ENCODE results near the gene ROBO4. TPM values are rescaled to one million over a fixed set of nuclear protein-coding genes. Genes with fewer than 3 reads are reported as not detected.

ROBO4 gene
- total RNA-seq, 2 experiments from 2014 or later = not detected

DNA sequence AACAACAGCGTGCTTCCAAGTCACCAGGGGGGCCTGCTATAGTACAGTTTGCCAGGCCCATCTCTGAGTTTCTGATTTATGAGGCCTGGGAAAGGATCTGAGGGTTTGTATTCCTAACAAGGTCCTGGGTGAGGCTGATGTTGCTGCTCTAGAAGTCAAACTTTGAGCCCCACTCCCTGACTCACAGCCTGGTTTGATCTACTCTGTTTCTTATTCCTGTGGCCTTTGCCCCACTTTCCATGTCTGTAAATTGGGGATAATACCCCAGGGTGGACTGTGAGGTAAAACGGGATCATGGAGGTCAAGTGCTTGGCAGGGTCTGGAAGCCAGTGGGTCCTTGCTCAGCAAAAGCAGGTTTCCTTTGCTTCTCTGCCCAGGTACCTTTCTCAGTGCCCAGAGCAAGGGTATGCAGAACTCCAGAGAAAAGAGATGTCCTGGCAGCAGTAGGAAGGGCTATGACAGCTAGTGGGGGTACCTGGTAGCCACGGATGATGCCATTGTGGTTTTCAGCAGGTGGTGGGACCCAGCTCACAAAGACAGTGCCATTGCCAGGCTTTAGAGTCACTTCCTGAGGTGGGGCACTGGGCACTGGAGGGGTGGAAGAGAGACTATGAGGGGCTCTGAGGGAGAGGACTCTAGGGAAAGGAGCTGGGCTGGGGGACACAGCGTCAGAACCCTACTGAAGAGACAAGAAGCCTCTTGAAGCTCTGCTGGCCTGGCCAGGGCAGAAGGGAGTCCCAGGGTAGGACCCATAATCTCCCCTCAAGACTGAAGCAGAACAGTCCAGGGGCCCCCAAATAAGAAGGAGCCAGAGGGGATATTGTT lies 2.8 kb downstream of the ROBO4 start:
- H3K4me1 Mint-ChIP-seq (ENCODE audit: low read depth) = peaks cover 8% of the 10 kb centered on the region
- intact Hi-C loops (cut with micrococcal nuclease) = no loop called here
- H3K9me3 Mint-ChIP-seq = no peaks in the 10 kb centered on the region
- CTCF ChIA-PET = no interaction called here
- DNase-seq = no peak
- peaks cover 6% of the 10 kb centered on the region for H3K27me3 Mint-ChIP-seq (ENCODE audit: low read depth)
- H3K27ac Mint-ChIP-seq = no peak overlapping the region
- no peak overlapping the region for H3K4me3 Mint-ChIP-seq
- H3K36me3 Mint-ChIP-seq (ENCODE audit: low read depth) = no peaks in the 10 kb centered on the region

DNA sequence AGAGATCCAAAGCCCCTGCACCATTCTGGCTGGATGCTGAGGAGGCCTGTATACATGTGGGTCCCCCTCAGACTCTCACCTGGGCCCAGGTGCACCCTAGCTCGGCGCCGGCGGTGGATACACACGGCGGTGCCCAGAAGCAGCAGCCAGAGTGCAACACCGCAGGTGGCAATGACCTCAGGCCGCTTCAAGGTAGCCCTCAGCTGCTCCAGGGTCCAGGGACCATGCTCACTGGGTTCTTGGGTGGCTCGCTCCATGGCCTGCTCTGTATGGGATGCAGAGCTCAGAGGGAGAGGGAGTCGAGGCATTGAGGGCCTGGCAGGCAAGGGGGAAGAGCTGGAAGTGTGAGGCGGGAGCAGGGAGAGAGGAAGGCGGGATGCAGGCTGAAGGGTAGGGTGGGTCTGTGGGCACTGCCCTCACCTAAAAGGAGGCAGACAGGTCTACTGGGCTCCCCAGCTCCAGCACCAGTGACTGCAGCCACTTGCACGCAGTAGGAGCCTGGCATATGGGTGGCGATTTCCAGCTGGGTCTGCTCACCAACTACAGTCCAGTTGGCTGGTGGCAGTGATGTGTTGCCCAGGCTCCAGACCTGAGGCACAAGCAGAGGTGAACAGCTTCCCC lies 3.8 kb downstream of the ROBO4 start:
- no peaks in the 10 kb centered on the region for H3K36me3 Mint-ChIP-seq (ENCODE audit: low read depth)
- no peak for DNase-seq
- no peak overlapping the region for H3K27ac Mint-ChIP-seq
- peaks cover 3% of the 10 kb centered on the region for H3K27me3 Mint-ChIP-seq (ENCODE audit: low read depth)
- CTCF ChIA-PET = no interaction called here
- H3K9me3 Mint-ChIP-seq = no peaks in the 10 kb centered on the region
- intact Hi-C loops (cut with micrococcal nuclease) = no loop called here
- H3K4me3 Mint-ChIP-seq = no peak overlapping the region
- H3K4me1 Mint-ChIP-seq (ENCODE audit: low read depth) = peaks cover 8% of the 10 kb centered on the region

DNA sequence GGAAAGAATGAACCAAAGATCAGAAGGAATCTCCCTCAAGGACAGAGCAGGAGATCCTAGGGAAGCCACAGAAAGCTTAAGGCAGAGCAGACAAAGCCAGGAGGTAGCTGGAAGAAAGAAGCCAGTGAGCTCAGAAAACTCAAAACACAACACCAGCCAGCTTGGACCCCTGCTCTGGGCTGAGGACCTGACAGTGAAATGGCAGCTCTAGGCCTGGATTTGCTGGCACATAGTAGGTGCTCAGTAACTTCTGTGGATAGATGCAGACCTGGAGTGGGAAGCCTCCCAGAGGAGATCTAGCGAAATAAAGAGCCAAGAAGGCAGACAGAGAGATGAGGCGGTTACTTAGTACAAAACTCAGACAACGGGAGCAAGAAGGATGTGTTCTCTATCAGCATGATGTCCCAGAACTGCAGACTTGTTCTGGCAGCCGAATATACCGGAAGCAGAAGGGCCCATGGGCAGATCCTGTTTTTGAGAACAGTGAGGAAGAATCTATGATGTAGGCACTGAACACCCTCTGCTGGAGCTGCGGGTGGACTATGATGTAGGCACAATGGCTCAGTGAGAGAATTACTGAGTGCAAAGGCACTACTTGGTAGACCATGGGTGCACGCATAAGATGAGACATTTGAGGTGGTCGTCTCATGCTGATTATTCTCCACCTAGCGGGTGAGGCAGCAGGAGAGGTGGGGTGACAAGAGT lies 4.8 kb downstream of the ROBO4 start:
- DNase-seq = no peak
- Mint-ChIP-seq H3K27me3 (ENCODE audit: low read depth) (peaks cover 3% of the 10 kb centered on the region), H3K4me1 (ENCODE audit: low read depth) (peaks cover 7% of the 10 kb centered on the region), H3K4me3 (no peak overlapping the region), H3K9me3 (no peaks in the 10 kb centered on the region), H3K36me3 (ENCODE audit: low read depth) (no peaks in the 10 kb centered on the region), H3K27ac (no peak overlapping the region)
- intact Hi-C loops (cut with micrococcal nuclease) = no loop called here
- CTCF ChIA-PET = interaction anchor here (0.6 to 1.1 kb wide), 2 partner anchors 27 to 51 kb away, joined by 3 to 4 read pairs; no protein-coding TSS in a partner anchor

DNA sequence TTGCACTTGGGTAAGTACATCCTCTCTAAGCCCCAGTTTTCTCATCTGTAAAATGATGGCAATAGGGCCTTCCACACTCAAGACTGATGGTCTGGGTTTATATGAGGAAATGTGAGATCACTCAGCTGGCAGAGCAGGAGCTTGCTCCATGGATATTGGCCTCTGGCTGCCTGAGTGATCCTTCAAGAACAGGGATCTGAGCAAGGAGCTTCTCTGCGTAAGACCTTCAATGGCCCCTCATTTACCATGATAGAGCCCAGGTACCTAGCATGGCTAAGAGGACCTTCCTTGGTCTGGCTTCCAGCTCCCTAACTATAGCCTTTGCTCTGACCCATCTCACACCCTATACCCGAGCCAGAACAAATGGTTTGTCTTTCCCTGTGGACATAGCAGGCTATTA lies 5.5 kb downstream of the ROBO4 start:
- Mint-ChIP-seq H3K9me3 (no peaks in the 10 kb centered on the region), H3K27ac (no peak overlapping the region), H3K4me3 (no peak overlapping the region), H3K4me1 (ENCODE audit: low read depth) (peaks cover 2% of the 10 kb centered on the region), H3K36me3 (ENCODE audit: low read depth) (no peaks in the 10 kb centered on the region), H3K27me3 (ENCODE audit: low read depth) (no peaks in the 10 kb centered on the region)
- CTCF ChIA-PET = interaction anchor here (0.6 to 1.1 kb wide), 2 partner anchors 26 to 52 kb away, joined by 3 to 4 read pairs; no protein-coding TSS in a partner anchor
- no peak for DNase-seq
- intact Hi-C loops (cut with micrococcal nuclease) = no loop called here

DNA sequence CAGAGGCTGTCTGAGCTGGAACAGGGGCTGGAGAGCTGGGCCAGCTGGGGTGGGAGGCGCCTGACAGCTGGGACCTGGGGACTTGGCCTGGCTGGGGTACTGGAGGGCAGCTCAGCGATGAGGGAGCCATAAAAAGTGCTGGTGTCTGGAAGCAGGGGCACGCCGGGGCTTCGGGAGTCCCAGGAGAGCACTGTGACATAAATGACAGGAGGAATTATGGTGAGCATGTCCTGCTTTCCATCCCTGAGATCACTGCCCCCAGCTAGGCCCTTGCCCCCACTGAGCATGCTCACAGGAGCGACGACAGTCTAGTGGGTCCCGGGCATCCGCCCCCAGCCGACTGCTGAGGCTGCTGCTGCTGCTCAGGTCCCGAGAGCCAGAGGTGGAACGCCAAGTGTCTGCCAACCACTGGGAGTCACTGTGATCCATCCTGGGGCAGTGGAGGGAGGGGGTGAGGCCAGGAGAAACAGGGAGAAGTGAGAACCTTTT lies 6.2 kb downstream of the ROBO4 start:
- H3K4me1 Mint-ChIP-seq (ENCODE audit: low read depth) = peaks cover 2% of the 10 kb centered on the region
- intact Hi-C loops (cut with micrococcal nuclease) = no loop called here
- DNase-seq = no peak
- no peak overlapping the region for H3K27ac Mint-ChIP-seq
- H3K4me3 Mint-ChIP-seq = no peak overlapping the region
- no peaks in the 10 kb centered on the region for H3K9me3 Mint-ChIP-seq
- no peaks in the 10 kb centered on the region for H3K36me3 Mint-ChIP-seq (ENCODE audit: low read depth)
- no peaks in the 10 kb centered on the region for H3K27me3 Mint-ChIP-seq (ENCODE audit: low read depth)
- CTCF ChIA-PET = interaction anchor here (0.6 to 1.5 kb wide), 4 partner anchors 11 to 251 kb away, joined by 3 to 4 read pairs (median 4); no protein-coding TSS in a partner anchor

DNA sequence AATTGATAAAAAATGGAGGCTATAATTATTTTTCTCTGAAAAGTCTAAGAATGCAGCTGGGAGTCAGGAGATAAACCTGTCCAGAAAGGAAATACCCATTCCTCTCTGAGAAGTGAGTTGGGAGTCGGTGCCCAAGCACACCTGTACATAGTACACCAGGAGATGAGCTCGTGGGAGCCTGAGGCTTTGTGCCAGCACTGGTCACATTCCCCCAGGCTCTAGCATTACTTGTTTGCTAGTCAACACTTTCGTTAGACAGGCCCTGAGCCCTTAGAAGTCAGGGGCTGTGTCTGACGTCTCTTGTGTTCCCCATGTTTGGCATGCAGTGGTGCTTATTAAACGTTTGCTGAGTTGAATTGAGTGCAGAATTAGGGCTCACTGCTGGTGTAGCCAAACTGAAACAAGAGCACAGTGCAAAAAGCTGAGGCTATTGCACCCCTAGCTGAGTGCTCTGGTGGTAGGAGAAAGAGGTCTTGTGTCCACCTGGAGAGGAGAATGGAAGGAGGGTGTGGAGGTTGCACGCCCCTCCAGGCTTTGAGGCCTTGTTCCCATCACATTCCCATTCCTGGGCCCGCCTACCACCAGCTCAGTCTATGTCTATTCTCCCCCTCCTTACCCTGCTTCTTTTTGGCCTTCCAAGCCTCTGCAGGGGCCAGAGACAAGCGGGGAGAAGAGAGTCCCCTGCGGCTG lies 6.8 kb downstream of the ROBO4 start:
- no peak for DNase-seq

DNA sequence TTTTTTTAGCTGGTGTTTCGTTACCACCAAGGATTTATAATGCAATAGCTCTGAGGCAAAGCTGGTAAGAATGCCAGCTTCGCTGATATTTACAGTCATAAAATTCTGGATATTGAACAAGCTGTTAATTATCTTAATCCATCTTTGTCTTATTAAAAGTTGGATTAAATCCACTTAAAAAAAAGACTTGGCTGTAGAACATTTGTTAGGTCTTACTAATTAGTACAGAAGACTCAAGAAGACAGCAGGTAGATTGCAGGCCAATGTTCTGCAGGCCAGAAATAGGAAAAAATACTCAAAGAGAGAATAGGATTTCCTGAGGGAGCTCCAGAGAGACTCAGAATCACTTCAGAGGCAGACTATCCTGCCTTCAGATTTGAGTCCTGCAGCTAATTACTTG lies 7.5 kb downstream of the ROBO4 start:
- Mint-ChIP-seq H3K27me3 (ENCODE audit: low read depth) (peaks cover 2% of the 10 kb centered on the region), H3K36me3 (ENCODE audit: low read depth) (no peaks in the 10 kb centered on the region), H3K4me3 (no peak overlapping the region), H3K9me3 (no peaks in the 10 kb centered on the region), H3K4me1 (ENCODE audit: low read depth) (peaks cover 2% of the 10 kb centered on the region), H3K27ac (no peak overlapping the region)
- no peak for DNase-seq
- CTCF ChIA-PET = interaction anchor here (1.2 kb wide), 1 partner anchor 252 kb away, joined by 3 read pairs; no protein-coding TSS in a partner anchor
- intact Hi-C loops (cut with micrococcal nuclease) = no loop called here

More for the DNA sequence above, 6.8 kb downstream of the ROBO4 start:
- Mint-ChIP-seq H3K4me3 (no peak overlapping the region), H3K9me3 (no peaks in the 10 kb centered on the region), H3K27ac (no peak overlapping the region), H3K4me1 (ENCODE audit: low read depth) (peaks cover 2% of the 10 kb centered on the region), H3K27me3 (ENCODE audit: low read depth) (peaks cover 2% of the 10 kb centered on the region), H3K36me3 (ENCODE audit: low read depth) (no peaks in the 10 kb centered on the region)
- intact Hi-C loops (cut with micrococcal nuclease) = no loop called here
- CTCF ChIA-PET = interaction anchor here (1.2 to 1.5 kb wide), 2 partner anchors 15 to 251 kb away, joined by 3 to 4 read pairs; no protein-coding TSS in a partner anchor

DNA sequence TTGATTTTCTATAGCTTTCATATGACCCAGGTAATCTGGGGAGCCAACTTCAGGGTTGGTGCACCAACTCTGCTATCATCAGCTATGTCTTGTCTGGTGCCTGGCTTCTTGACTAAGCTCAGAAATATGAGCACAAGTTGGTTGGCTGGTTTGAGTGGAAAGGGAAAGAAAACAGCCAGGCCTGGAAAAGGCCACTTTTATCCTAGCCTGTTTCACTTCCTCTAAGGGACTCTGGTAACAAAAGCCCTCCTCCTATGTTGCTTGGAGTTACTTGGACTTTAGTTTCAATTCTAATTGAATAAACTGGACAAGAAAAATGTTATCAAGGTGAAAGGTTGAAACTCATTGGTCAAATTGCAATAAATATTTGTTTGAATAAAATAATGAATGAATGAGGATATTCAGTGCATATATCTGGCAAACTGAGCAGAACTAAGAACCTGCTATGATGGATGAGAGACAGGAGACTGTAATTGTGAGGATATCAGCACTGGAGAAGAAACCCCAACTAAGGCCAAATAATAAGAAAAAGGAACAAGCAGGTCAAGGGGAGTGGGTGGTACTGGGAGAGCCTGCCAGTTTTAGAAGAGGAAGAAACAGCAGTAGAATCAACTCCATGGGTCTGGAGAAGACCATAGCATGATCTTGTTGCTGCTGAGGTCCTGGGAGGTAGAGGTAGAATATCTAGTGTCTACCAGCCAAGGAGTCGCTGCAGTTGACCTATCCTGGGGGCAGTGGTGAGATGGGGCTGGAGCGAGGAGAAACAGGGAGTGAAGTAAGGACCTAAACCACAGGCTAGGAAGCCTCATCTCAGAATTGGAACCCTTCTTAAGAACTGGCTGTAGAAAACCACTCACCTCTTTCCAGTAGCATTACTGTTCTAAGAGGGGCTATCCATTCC lies 8.2 kb downstream of the ROBO4 start:
- no peak overlapping the region for H3K27ac Mint-ChIP-seq
- CTCF ChIA-PET = interaction anchor here (0.8 to 1.5 kb wide), 2 partner anchors 10 to 13 kb away, joined by 3 to 10 read pairs; no protein-coding TSS in a partner anchor
- no peaks in the 10 kb centered on the region for H3K9me3 Mint-ChIP-seq
- no peak overlapping the region for H3K4me3 Mint-ChIP-seq
- peaks cover 2% of the 10 kb centered on the region for H3K27me3 Mint-ChIP-seq (ENCODE audit: low read depth)
- no peaks in the 10 kb centered on the region for H3K36me3 Mint-ChIP-seq (ENCODE audit: low read depth)
- intact Hi-C loops (cut with micrococcal nuclease) = no loop called here
- peaks cover 2% of the 10 kb centered on the region for H3K4me1 Mint-ChIP-seq (ENCODE audit: low read depth)
- DNase-seq = no peak

DNA sequence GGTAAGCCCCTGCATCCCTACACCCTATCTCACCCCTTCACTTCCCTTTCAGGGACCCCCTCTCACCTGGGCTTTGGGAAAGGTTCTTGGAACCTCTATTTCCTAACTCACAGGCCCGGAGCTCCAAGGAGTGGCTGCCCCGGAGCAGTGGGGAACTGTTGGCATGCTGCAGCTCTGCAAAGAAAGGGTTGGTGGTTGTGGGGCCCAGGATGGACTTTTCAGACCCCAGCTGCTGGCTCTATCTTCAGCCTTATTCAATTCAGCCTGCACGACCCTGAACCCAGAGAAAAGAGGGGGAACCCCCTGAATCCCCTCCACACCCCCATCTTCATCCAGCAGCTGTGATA lies 10.0 kb downstream of the ROBO4 start:
- CTCF ChIA-PET = interaction anchor here (1.5 kb wide), 2 partner anchors 11 to 32 kb away, joined by 4 to 10 read pairs; no protein-coding TSS in a partner anchor
- no peaks in the 10 kb centered on the region for H3K4me1 Mint-ChIP-seq (ENCODE audit: low read depth)
- peaks cover 2% of the 10 kb centered on the region for H3K27me3 Mint-ChIP-seq (ENCODE audit: low read depth)
- H3K9me3 Mint-ChIP-seq = no peaks in the 10 kb centered on the region
- no peak for DNase-seq
- H3K27ac Mint-ChIP-seq = no peak overlapping the region
- peaks cover 2% of the 10 kb centered on the region for H3K36me3 Mint-ChIP-seq (ENCODE audit: low read depth)
- H3K4me3 Mint-ChIP-seq = no peak overlapping the region
- intact Hi-C loops (cut with micrococcal nuclease) = no loop called here

DNA sequence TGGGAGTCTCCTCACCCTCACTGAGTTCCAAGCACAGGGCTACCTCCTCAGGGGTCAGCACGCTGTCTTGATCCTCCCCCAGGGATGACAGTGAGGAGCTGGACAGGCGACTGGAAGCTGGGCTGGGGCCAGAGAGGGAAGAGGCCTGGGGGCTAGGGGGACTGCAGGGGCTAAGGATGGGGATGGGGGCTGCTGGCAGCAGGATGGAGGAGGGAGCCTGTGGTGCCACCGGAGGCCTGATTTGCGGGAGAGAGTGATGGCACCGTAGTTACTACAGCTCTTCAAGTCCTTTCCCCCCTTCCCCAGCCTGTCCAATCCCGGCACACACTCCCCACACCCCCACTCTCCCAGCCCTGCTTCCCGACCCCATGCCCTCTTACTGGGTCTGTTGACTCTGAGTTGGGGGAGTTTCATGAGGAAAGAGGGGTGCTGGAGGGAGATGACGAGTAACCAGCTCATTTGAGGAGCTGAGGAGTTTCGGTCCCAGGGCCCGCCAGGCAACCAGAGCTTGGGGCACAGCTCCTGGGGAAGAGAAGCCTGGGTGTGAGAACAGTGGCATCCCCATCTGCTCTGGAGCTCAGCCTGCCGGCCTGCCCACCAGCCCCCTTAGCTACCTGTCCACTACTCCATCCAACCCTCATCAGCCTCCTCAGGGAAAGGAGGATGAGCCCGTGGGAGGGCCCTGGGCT lies 10.5 kb downstream of the ROBO4 start:
- Mint-ChIP-seq H3K4me3 (no peak overlapping the region), H3K27ac (no peak overlapping the region), H3K4me1 (ENCODE audit: low read depth) (no peaks in the 10 kb centered on the region), H3K27me3 (ENCODE audit: low read depth) (peaks cover 2% of the 10 kb centered on the region), H3K36me3 (ENCODE audit: low read depth) (peaks cover 2% of the 10 kb centered on the region), H3K9me3 (no peaks in the 10 kb centered on the region)
- no peak for DNase-seq
- intact Hi-C loops (cut with micrococcal nuclease) = no loop called here
- CTCF ChIA-PET = interaction anchor here (0.5 to 1.5 kb wide), 2 partner anchors 33 to 1094 kb away, joined by 3 to 4 read pairs; no protein-coding TSS in a partner anchor

All from activated naive CD4-positive, alpha-beta T cell treated with anti-CD3 and anti-CD28 coated beads for 36 hours (primary cell).